Subcutaneous adipose tissue (tissue), 4 donors: ENCODE data around the gene CHCT1. TPM values are rescaled to one million over a fixed set of nuclear protein-coding genes. Genes with fewer than 3 reads are reported as not detected.

Source experiments
- total RNA-seq, 4 donors: library from RNA; depleted of rRNA; stranded (reverse); fragments of >200 nt; gene quantifications; one replicate each; pipeline ENCODE4 v1.1.0, GENCODE V29; 2016
- TF ChIP-seq, protein P1 (sequence below): fragments of 450-650 bp; IDR thresholded peaks from one replicate; pipeline ENCODE4 v1.5.1; 2016; ENCODE audit warnings: low read depth, mild to moderate bottlenecking, control low read depth, antibody characterized with exemption, moderate library complexity

CHCT1 gene
- total RNA-seq, 4 donors from 2014 or later, result not detected

GRCh38 chr17:60445144-60445543, 22.9 kb downstream of the CHCT1 start:
- TF ChIP-seq, protein P1, sequence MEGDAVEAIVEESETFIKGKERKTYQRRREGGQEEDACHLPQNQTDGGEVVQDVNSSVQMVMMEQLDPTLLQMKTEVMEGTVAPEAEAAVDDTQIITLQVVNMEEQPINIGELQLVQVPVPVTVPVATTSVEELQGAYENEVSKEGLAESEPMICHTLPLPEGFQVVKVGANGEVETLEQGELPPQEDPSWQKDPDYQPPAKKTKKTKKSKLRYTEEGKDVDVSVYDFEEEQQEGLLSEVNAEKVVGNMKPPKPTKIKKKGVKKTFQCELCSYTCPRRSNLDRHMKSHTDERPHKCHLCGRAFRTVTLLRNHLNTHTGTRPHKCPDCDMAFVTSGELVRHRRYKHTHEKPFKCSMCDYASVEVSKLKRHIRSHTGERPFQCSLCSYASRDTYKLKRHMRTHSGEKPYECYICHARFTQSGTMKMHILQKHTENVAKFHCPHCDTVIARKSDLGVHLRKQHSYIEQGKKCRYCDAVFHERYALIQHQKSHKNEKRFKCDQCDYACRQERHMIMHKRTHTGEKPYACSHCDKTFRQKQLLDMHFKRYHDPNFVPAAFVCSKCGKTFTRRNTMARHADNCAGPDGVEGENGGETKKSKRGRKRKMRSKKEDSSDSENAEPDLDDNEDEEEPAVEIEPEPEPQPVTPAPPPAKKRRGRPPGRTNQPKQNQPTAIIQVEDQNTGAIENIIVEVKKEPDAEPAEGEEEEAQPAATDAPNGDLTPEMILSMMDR, result peak; percentile 95

- TF ChIP-seq, protein P1, result no peak
These were observed 25.1 kb downstream of the CHCT1 start for GRCh38 chr17:60447375-60447774.

GRCh38 chr17:60451071-60451470, 28.8 kb downstream of the CHCT1 start:
- TF ChIP-seq, protein P1, result no peak

DNA sequence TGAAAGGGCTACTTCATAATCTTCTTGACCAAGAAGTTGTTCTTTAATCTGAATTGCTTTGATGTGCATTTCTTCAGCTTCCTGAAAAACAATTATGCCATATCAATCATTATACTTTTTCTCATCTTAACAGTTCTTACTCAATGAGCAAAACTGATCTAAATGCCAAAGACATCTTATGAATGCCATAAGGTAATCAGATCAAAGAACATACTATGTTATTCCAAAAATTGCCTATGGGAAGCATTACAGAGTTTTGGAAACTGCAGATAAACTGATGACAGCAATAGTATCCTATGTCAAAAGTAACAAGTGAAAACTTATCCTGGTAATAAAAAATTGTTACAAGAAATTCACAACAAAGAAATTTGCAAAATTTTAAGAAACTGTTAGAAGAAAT, 29.7 kb downstream of the CHCT1 start:
- TF ChIP-seq, protein P1, result peak; percentile 69

- TF ChIP-seq, protein P1, result no peak
These were observed 33.1 kb downstream of the CHCT1 start for GRCh38 chr17:60455378-60455777.

DNA sequence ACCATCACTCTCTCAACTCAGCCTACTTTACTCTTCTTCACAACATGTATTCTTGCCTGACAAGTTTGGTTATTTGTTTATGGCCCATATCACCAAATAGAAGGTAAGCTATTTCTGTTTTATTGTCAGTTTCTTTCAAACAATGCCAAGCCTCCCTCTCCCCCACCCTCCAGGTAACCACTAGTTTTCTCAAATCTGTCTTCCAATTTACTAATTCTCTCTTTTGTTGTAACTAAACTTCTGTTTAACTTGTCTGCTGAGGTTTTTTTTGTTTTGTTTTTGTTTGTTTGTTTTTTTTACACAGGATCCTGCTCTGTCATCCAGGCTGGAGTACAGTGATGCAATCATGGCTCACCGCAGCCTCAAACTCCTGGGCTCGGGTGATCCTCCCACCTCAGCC, 34.9 kb downstream of the CHCT1 start:
- TF ChIP-seq, protein P1, result no peak

DNA sequence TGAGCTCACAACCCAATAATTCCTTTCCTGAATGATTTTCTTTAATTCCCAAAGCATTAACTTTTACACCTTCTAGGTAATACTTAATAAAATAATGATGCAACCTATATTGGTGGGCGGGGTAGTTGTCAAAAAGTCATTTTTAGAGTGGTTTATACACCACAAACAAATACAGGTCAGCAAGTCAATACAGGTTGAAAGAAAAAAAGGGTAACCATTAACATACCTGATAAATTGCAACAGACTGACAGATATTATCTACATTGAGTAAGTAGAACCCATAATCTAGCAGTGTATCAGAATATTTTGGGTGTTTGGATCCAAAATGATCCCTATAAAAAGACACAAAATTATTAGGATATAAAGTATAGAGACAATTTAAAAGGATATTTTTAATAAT, 39.3 kb downstream of the CHCT1 start:
- TF ChIP-seq, protein P1, result no peak
